ENCODE results near the gene VPS9D1. TPM values are rescaled to one million over a fixed set of nuclear protein-coding genes. Genes with fewer than 3 reads are reported as not detected.

VPS9D1 gene
- total RNA-seq, 6 experiments from 2014 or later: 5.6 to 12.4 (median 9.4) TPM

- ATAC-seq (no peak), DNase-seq (no peak)
- Histone ChIP-seq H3K9me3 (no peaks in the 10 kb centered on the region), H3K4me3 (no peak overlapping the region), H3K27me3 (no peaks in the 10 kb centered on the region), H3K36me3 (no peaks in the 10 kb centered on the region), H3K27ac (no peak overlapping the region), H3K4me1 (peaks cover 0 to 9% (median 0%) of the 10 kb centered on the region in 4 donors)
- intact Hi-C loops (cut with DNase I): no loop called here
- TF ChIP-seq POLR2A (IDR thresholded peaks at IDR 0.05) (no peak), CTCF (IDR thresholded peaks at IDR 0.05) (no peak)
- WGBS (ENCODE audit: insufficient coverage, low coverage, low lambda C conversion rate, missing lambda C conversion rate): 88% methylated on average over 8 of the region's 9 CpGs
Observed at GRCh38 chr16:89661215-89661614, 59.5 kb downstream of the VPS9D1 start.

GRCh38 chr16:89660146-89660545, 60.6 kb downstream of the VPS9D1 start:
- Histone ChIP-seq H3K27ac (no peak overlapping the region), H3K36me3 (no peaks in the 10 kb centered on the region), H3K9me3 (no peaks in the 10 kb centered on the region), H3K4me1 (peaks cover 0 to 10% (median 0%) of the 10 kb centered on the region in 4 donors), H3K27me3 (no peaks in the 10 kb centered on the region), H3K4me3 (no peak overlapping the region)
- DNase-seq (no peak), ATAC-seq (no peak)
- WGBS (ENCODE audit: insufficient coverage, low coverage, low lambda C conversion rate, missing lambda C conversion rate): 97% methylated on average over 6 of the region's 7 CpGs
- TF ChIP-seq POLR2A (IDR thresholded peaks at IDR 0.05): no peak
- TF ChIP-seq CTCF (IDR thresholded peaks at IDR 0.05): no peak
- intact Hi-C loops (cut with DNase I): no loop called here

- Histone ChIP-seq H3K4me3 (peak overlapping the region; percentile 83 to 100 (median 98)), H3K9me3 (no peaks in the 10 kb centered on the region), H3K27me3 (no peaks in the 10 kb centered on the region), H3K4me1 (peaks cover 0 to 13% (median 0%) of the 10 kb centered on the region in 4 donors), H3K36me3 (no peaks in the 10 kb centered on the region), H3K27ac (peak overlapping the region in 2 of 3 donors; percentile 13 to 63)
- ATAC-seq: peak in 3 of 4 donors; percentile 7 to 31 (median 15)
- WGBS (ENCODE audit: insufficient coverage, low coverage, low lambda C conversion rate, missing lambda C conversion rate): 14% methylated on average over 25 of the region's 27 CpGs
- DNase-seq: peak in 1 of 3 donors; percentile 57
- no peak for TF ChIP-seq CTCF (IDR thresholded peaks at IDR 0.05)
- no peak for TF ChIP-seq POLR2A (IDR thresholded peaks at IDR 0.05)
- intact Hi-C loops (cut with DNase I): no loop called here
Observed at GRCh38 chr16:89658221-89658879, 62.3 kb downstream of the VPS9D1 start.

GRCh38 chr16:89657442-89658220, 63.1 kb downstream of the VPS9D1 start, which contains the start of the genes CHMP1A and SPATA33:
Gene CHMP1A (minus strand): TSS chr16:89657708. CDS start chr16:89657588, 120 bp downstream.
Gene SPATA33 (plus strand): TSS chr16:89657836. CDS start chr16:89657912, 76 bp downstream.
- 0% methylated on average over 10 of the region's 99 CpGs for WGBS (ENCODE audit: insufficient coverage, low coverage, low lambda C conversion rate, missing lambda C conversion rate)
- DNase-seq (peak; percentile 90 to 92 (median 91)), ATAC-seq (peak; percentile 94 to 97 (median 96))
- TF ChIP-seq POLR2A (IDR thresholded peaks at IDR 0.05) (peak; percentile 46), CTCF (IDR thresholded peaks at IDR 0.05) (no peak)
- intact Hi-C loops (cut with DNase I): no loop called here
- Histone ChIP-seq H3K27me3 (no peaks in the 10 kb centered on the region), H3K36me3 (no peaks in the 10 kb centered on the region), H3K4me3 (peak within 1 kb of the TSS; percentile 83 to 100 (median 98)), H3K4me1 (peaks cover 0 to 13% (median 0%) of the 10 kb centered on the region in 4 donors), H3K9me3 (no peaks in the 10 kb centered on the region), H3K27ac (peak within 1 kb of the TSS; percentile 40 to 76 (median 63))

Other genes with a start within 250 kb of the VPS9D1 start
- gene ANKRD11, start 230.3 kb downstream of the VPS9D1 start, total RNA-seq: 10 to 100 TPM; 26.2 to 65.8 (median 41.6) TPM
- gene SPG7, start 212.5 kb downstream of the VPS9D1 start, total RNA-seq: 10 to 100 TPM; 44.0 to 70.5 (median 57.0) TPM
- gene RPL13, start 160.2 kb downstream of the VPS9D1 start, total RNA-seq: 1,000 to 10,000 TPM in 2 of 6 experiments, 100 to 1,000 TPM in 4; 684 to 2,810 (median 731) TPM
- gene CPNE7, start 145.1 kb downstream of the VPS9D1 start, total RNA-seq: 1 to 10 TPM in 2 of 6 experiments, under 1 TPM in 4; 0.33 to 3.7 (median 0.77) TPM
- under 1 TPM in 1 of 6 experiments, not detected in 5; 0.93 TPM for gene DPEP1, start 107.3 kb downstream of the VPS9D1 start, total RNA-seq
- gene CHMP1A, start 63.2 kb downstream of the VPS9D1 start, total RNA-seq: 10 to 100 TPM; 27.2 to 42.3 (median 33.1) TPM
- 1 to 10 TPM; 1.8 to 5.0 (median 3.3) TPM for gene SPATA33, start 63.1 kb downstream of the VPS9D1 start, total RNA-seq
- gene CDK10, start 34.2 kb downstream of the VPS9D1 start, total RNA-seq: 10 to 100 TPM; 35.0 to 72.2 (median 53.7) TPM
- 10 to 100 TPM in 3 of 6 experiments, 1 to 10 TPM in 3; 5.6 to 17.9 (median 11.2) TPM for gene SPATA2L, start 19.2 kb downstream of the VPS9D1 start, total RNA-seq
- 10 to 100 TPM in 2 of 6 experiments, 1 to 10 TPM in 4; 6.9 to 13.4 (median 9.1) TPM for gene ZNF276, start 639 bp upstream of the VPS9D1 start, total RNA-seq
- 10 to 100 TPM in 1 of 6 experiments, 1 to 10 TPM in 5; 4.5 to 12.7 (median 8.3) TPM for gene FANCA, start 95.7 kb upstream of the VPS9D1 start, total RNA-seq
- gene SPIRE2, start 107.6 kb upstream of the VPS9D1 start, total RNA-seq: 1 to 10 TPM; 4.8 to 7.8 (median 6.1) TPM
- gene TCF25, start 152.7 kb upstream of the VPS9D1 start, total RNA-seq: 10 to 100 TPM; 66.6 to 91.6 (median 77.9) TPM
- gene MC1R, start 198.0 kb upstream of the VPS9D1 start, total RNA-seq: 1 to 10 TPM in 2 of 6 experiments, under 1 TPM in 4; 0.31 to 1.6 (median 0.77) TPM
- under 1 TPM in 4 of 6 experiments, not detected in 2; 0.13 to 0.86 (median 0.36) TPM for gene TUBB3, start 202.4 kb upstream of the VPS9D1 start, total RNA-seq
- 10 to 100 TPM; 16.7 to 44.1 (median 20.7) TPM for gene DEF8, start 227.9 kb upstream of the VPS9D1 start, total RNA-seq